Measurements from ENCODE around the gene PROSER1. TPM values are rescaled to one million over a fixed set of nuclear protein-coding genes. Genes with fewer than 3 reads are reported as not detected.
A peak's percentile ranks its signal among the peaks of the same experiment; 100 is the strongest.

The PROSER1 gene
- total and polyA plus RNA-seq, 4 donors = 3.0 to 11.3 (median 7.3) TPM

DNA sequence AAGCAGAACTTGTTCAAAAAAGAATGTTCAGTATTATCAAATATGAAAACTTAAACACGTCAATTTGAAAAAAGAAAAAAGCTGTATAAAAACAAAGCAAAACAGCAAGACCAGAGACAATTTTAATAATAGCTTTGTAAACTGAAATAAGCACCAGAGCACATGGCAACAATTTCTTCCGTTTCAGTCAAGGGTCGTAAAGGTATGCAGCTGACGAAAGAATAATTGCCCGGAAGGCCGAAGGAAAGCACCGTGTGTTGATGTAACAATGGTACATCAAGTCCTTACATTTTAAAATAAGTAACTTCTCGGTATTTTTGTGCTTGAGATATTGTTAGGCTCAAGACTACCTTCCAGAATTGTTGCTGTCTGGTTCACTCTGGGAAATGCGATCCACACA lies 1.7 kb downstream of the PROSER1 start:
- no peak for DNase-seq (ENCODE audit: low spot score)
- WGBS = 7% methylated on average over 9 of the region's 9 CpGs
- no peak overlapping the region for H3K27ac ChIP-seq (ENCODE audit: low read depth in 1 of 2, low read length in 2 of 2)
- H3K9ac ChIP-seq (ENCODE audit: low read depth in 1 of 2, low read length in 2 of 2) = peak overlapping the region; percentile 70 to 71
- peaks cover 6 to 49% (median 30%) of the 10 kb centered on the region in 4 donors for H3K4me1 ChIP-seq (ENCODE audit: control insufficient read depth in 4 of 4, insufficient read depth in 4 of 4, low read length in 3 of 4)
- H3K27me3 ChIP-seq (ENCODE audit: control insufficient read depth in 4 of 4, insufficient read depth in 4 of 4, low read length in 3 of 4) = no peaks in the 10 kb centered on the region
- TF ChIP-seq HNF4G (IDR thresholded peaks at IDR 0.05) (no peak), FOXA1 (IDR thresholded peaks at IDR 0.05) (no peak), NR2F2 (IDR thresholded peaks at IDR 0.05) (no peak), YY1 (IDR thresholded peaks at IDR 0.05) (no peak), TAF1 (conservative IDR thresholded peaks at IDR 0.05) (no peak), JUND (IDR thresholded peaks at IDR 0.05) (no peak), RXRA (IDR thresholded peaks at IDR 0.05) (no peak), EGR1 (IDR thresholded peaks at IDR 0.05; ENCODE audit: low read depth in 2 of 2) (no peak), GABPA (IDR thresholded peaks at IDR 0.05 in 1 of 2, conservative IDR thresholded peaks at IDR 0.05 in 1 of 2) (no peak), HNF4A (conservative IDR thresholded peaks at IDR 0.05) (no peak), SP1 (IDR thresholded peaks at IDR 0.05) (no peak), RAD21 (IDR thresholded peaks at IDR 0.05) (no peak), FOXA2 (IDR thresholded peaks at IDR 0.05) (no peak)
- TF ChIP-seq, protein P1, sequence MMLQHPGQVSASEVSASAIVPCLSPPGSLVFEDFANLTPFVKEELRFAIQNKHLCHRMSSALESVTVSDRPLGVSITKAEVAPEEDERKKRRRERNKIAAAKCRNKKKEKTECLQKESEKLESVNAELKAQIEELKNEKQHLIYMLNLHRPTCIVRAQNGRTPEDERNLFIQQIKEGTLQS (IDR thresholded peaks at IDR 0.05) = no peak
- TF ChIP-seq, protein P2, sequence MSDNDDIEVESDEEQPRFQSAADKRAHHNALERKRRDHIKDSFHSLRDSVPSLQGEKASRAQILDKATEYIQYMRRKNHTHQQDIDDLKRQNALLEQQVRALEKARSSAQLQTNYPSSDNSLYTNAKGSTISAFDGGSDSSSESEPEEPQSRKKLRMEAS (IDR thresholded peaks at IDR 0.05) = no peak
- TF ChIP-seq, protein P3, sequence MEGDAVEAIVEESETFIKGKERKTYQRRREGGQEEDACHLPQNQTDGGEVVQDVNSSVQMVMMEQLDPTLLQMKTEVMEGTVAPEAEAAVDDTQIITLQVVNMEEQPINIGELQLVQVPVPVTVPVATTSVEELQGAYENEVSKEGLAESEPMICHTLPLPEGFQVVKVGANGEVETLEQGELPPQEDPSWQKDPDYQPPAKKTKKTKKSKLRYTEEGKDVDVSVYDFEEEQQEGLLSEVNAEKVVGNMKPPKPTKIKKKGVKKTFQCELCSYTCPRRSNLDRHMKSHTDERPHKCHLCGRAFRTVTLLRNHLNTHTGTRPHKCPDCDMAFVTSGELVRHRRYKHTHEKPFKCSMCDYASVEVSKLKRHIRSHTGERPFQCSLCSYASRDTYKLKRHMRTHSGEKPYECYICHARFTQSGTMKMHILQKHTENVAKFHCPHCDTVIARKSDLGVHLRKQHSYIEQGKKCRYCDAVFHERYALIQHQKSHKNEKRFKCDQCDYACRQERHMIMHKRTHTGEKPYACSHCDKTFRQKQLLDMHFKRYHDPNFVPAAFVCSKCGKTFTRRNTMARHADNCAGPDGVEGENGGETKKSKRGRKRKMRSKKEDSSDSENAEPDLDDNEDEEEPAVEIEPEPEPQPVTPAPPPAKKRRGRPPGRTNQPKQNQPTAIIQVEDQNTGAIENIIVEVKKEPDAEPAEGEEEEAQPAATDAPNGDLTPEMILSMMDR (IDR thresholded peaks at IDR 0.05; ENCODE audit: low read depth, low read length, missing input control) = no peak
- TF ChIP-seq, protein P4, sequence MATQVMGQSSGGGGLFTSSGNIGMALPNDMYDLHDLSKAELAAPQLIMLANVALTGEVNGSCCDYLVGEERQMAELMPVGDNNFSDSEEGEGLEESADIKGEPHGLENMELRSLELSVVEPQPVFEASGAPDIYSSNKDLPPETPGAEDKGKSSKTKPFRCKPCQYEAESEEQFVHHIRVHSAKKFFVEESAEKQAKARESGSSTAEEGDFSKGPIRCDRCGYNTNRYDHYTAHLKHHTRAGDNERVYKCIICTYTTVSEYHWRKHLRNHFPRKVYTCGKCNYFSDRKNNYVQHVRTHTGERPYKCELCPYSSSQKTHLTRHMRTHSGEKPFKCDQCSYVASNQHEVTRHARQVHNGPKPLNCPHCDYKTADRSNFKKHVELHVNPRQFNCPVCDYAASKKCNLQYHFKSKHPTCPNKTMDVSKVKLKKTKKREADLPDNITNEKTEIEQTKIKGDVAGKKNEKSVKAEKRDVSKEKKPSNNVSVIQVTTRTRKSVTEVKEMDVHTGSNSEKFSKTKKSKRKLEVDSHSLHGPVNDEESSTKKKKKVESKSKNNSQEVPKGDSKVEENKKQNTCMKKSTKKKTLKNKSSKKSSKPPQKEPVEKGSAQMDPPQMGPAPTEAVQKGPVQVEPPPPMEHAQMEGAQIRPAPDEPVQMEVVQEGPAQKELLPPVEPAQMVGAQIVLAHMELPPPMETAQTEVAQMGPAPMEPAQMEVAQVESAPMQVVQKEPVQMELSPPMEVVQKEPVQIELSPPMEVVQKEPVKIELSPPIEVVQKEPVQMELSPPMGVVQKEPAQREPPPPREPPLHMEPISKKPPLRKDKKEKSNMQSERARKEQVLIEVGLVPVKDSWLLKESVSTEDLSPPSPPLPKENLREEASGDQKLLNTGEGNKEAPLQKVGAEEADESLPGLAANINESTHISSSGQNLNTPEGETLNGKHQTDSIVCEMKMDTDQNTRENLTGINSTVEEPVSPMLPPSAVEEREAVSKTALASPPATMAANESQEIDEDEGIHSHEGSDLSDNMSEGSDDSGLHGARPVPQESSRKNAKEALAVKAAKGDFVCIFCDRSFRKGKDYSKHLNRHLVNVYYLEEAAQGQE (IDR thresholded peaks at IDR 0.05) = no peak
- TF ChIP-seq, protein P5, sequence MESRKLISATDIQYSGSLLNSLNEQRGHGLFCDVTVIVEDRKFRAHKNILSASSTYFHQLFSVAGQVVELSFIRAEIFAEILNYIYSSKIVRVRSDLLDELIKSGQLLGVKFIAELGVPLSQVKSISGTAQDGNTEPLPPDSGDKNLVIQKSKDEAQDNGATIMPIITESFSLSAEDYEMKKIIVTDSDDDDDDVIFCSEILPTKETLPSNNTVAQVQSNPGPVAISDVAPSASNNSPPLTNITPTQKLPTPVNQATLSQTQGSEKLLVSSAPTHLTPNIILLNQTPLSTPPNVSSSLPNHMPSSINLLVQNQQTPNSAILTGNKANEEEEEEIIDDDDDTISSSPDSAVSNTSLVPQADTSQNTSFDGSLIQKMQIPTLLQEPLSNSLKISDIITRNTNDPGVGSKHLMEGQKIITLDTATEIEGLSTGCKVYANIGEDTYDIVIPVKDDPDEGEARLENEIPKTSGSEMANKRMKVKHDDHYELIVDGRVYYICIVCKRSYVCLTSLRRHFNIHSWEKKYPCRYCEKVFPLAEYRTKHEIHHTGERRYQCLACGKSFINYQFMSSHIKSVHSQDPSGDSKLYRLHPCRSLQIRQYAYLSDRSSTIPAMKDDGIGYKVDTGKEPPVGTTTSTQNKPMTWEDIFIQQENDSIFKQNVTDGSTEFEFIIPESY (IDR thresholded peaks at IDR 0.05) = no peak
- no peaks in the 10 kb centered on the region for H3K9me3 ChIP-seq (ENCODE audit: control insufficient read depth in 4 of 4, low read length in 3 of 4)
- H3K36me3 ChIP-seq (ENCODE audit: control insufficient read depth in 4 of 4, insufficient read depth in 3 of 4, low read depth in 1 of 4, low read length in 3 of 4) = no peaks in the 10 kb centered on the region
- peak overlapping the region; percentile 63 to 100 (median 90) for H3K4me3 ChIP-seq (ENCODE audit: low read depth in 1 of 3, low read length in 3 of 3)

Data from liver (tissue), 9 donors.